SU-DHL-6 (cell line): ENCODE measurements around the gene MAN1A2.
"Not testable (repeated sequence)": the region's sequence is repeated elsewhere in the genome, so short reads cannot be mapped to it uniquely, and the experiment has no call there.

ENCODE experiments used
- H2AFZ ChIP-seq: fragments of 200-600 bp; sonication (generic); 2 replicates; pipeline ENCODE4 v1.6.1; 2014; ENCODE audit warnings: low read depth, mild to moderate bottlenecking, moderate library complexity, mixed read lengths, antibody characterized with exemption, low read length; ENCODE audit not compliant: severe bottlenecking
- H3F3A ChIP-seq: fragments of 200-600 bp; shearing (Covaris generic); 2 replicates; pipeline ENCODE4 v1.6.0; 2016; ENCODE audit warnings: antibody characterized with exemption, mild to moderate bottlenecking; ENCODE audit not compliant: insufficient read depth
- H3K27ac ChIP-seq: fragments of 200-600 bp; sonication (generic); 2 replicates; pipeline ENCODE4 v1.5.1; 2016; ENCODE audit warnings: low read depth, mild to moderate bottlenecking, low read length, moderate library complexity, mixed read lengths
- H3K27me3 ChIP-seq: fragments of 200-600 bp; sonication (generic), shearing (Covaris generic); 2 replicates; pipeline ENCODE4 v1.6.0; 2014; ENCODE audit warnings: mild to moderate bottlenecking, low read length
- H3K36me3 ChIP-seq: fragments of 200-600 bp; sonication (generic); 2 replicates; pipeline ENCODE4 v1.6.1; 2014; ENCODE audit warnings: mild to moderate bottlenecking, low read length, mixed read lengths
- H3K4me2 ChIP-seq: fragments of 300-600, 200-600 bp; shearing (Covaris generic), sonication (generic); 2 replicates; pipeline ENCODE4 v1.6.0; 2014; ENCODE audit warnings: low read length, low read depth, mild to moderate bottlenecking; ENCODE audit not compliant: poor library complexity, severe bottlenecking
- H3K4me3 ChIP-seq: fragments of 200-600 bp; sonication (generic); 2 replicates; pipeline ENCODE4 v1.5.1; 2014; ENCODE audit warnings: antibody characterized with exemption, low read length, mild to moderate bottlenecking, mixed read lengths; ENCODE audit not compliant: insufficient read depth, poor library complexity, severe bottlenecking
- H3K79me2 ChIP-seq: fragments of 200-600 bp; sonication (generic); 2 replicates; pipeline ENCODE4 v1.6.1; 2014; ENCODE audit warnings: mild to moderate bottlenecking, low read length, moderate library complexity; ENCODE audit not compliant: insufficient read depth
- H3K9ac ChIP-seq: fragments of 200-600 bp; sonication (generic); 2 replicates; pipeline ENCODE4 v1.7.0; 2014; ENCODE audit warnings: mild to moderate bottlenecking, low read length
- H3K9me2 ChIP-seq: fragments of 200-600 bp; sonication (generic); replicated peaks from 2 replicates; pipeline ENCODE4 v1.6.1; 2014; ENCODE audit warnings: low read length; ENCODE audit not compliant: insufficient read depth
- H3K9me3 ChIP-seq: fragments of 200-600 bp; sonication (generic); 2 replicates; pipeline ENCODE4 v1.6.1; 2014; ENCODE audit warnings: low read length, mixed read lengths; ENCODE audit not compliant: insufficient read depth
- H4K20me1 ChIP-seq: fragments of 200-600 bp; sonication (generic); 2 replicates; pipeline ENCODE4 v1.6.1; 2014; ENCODE audit warnings: low read depth, mild to moderate bottlenecking, antibody characterized with exemption, low read length, moderate library complexity, mixed read lengths
- EZH2phosphoT487 ChIP-seq: fragments of 200-600 bp; sonication (generic), shearing (Covaris generic); conservative IDR thresholded peaks from 2 replicates; pipeline ENCODE4 v1.6.1; 2018; ENCODE audit warnings: mild to moderate bottlenecking, antibody characterized with exemption, low read length, moderate library complexity, mixed read lengths
- TF ChIP-seq, protein P1 (sequence below): fragments of 200-600 bp; sonication (generic); IDR thresholded peaks from one replicate; pipeline ENCODE4 v1.5.1; 2017; ENCODE audit warnings: antibody characterized with exemption, mild to moderate bottlenecking, low read length, moderate library complexity; ENCODE audit not compliant: insufficient read depth, poor library complexity, severe bottlenecking

MAN1A2 gene

GRCh38 chr1:117467336-117467735 lies 100.1 kb downstream of the MAN1A2 start:
- Histone ChIP-seq H3K27me3 (no peaks in the 10 kb centered on the region), H3K9me3 (no peaks in the 10 kb centered on the region), H3K36me3 (peaks cover 7% of the 10 kb centered on the region; the same call in 1 of the 2 replicates), H4K20me1 (no peaks in the 10 kb centered on the region), H3K9me2 (no peaks in the 10 kb centered on the region), H3K9ac (no peak overlapping the region), H3F3A (no peaks in the 10 kb centered on the region), H3K27ac (no peak overlapping the region), H3K4me3 (no peak overlapping the region), H3K79me2 (no peaks in the 10 kb centered on the region), H2AFZ (no peak overlapping the region), H3K4me2 (no peak overlapping the region)
- TF ChIP-seq, protein P1, sequence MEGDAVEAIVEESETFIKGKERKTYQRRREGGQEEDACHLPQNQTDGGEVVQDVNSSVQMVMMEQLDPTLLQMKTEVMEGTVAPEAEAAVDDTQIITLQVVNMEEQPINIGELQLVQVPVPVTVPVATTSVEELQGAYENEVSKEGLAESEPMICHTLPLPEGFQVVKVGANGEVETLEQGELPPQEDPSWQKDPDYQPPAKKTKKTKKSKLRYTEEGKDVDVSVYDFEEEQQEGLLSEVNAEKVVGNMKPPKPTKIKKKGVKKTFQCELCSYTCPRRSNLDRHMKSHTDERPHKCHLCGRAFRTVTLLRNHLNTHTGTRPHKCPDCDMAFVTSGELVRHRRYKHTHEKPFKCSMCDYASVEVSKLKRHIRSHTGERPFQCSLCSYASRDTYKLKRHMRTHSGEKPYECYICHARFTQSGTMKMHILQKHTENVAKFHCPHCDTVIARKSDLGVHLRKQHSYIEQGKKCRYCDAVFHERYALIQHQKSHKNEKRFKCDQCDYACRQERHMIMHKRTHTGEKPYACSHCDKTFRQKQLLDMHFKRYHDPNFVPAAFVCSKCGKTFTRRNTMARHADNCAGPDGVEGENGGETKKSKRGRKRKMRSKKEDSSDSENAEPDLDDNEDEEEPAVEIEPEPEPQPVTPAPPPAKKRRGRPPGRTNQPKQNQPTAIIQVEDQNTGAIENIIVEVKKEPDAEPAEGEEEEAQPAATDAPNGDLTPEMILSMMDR, result no peak
- no peak for TF ChIP-seq EZH2phosphoT487

DNA sequence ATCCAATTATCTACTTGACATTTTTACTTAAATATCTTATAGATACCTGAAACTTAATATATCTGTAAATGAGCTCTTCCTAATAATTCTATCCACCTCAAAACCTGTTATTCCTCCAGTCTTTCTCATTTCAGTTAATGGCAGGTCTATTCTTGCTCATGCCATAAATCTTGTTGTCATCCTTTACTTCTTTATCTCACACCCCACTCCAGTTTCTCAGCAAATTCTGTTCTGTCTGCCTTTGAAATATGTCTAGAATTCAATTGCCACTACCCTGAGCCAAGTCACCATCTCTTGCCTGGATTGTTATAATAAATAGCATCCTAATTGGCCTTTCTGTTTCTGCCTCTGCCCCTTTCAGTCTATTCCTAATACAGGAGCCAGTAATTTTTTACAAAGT lies 105.8 kb downstream of the MAN1A2 start:
- TF ChIP-seq, protein P1, result no peak
- no peak for TF ChIP-seq EZH2phosphoT487

GRCh38 chr1:117475495-117475894 lies 108.2 kb downstream of the MAN1A2 start:
- not testable (repeated sequence) for H3K4me2 ChIP-seq, H3K79me2 ChIP-seq, H4K20me1 ChIP-seq, H3K9me2 ChIP-seq, H3K27ac ChIP-seq, H3K9ac ChIP-seq, H3K27me3 ChIP-seq, H3K4me3 ChIP-seq, H3F3A ChIP-seq, H2AFZ ChIP-seq, H3K36me3 ChIP-seq, H3K9me3 ChIP-seq

More for the DNA sequence above, 105.8 kb downstream of the MAN1A2 start:
- H4K20me1 ChIP-seq, result no peaks in the 10 kb centered on the region
- H3K27ac ChIP-seq, result no peak overlapping the region
- no peaks in the 10 kb centered on the region for H3F3A ChIP-seq
- no peaks in the 10 kb centered on the region for H3K79me2 ChIP-seq
- no peaks in the 10 kb centered on the region for H3K9me3 ChIP-seq
- no peak overlapping the region for H3K4me3 ChIP-seq
- H3K9ac ChIP-seq, result no peak overlapping the region
- no peaks in the 10 kb centered on the region for H3K9me2 ChIP-seq
- no peak overlapping the region for H2AFZ ChIP-seq
- no peaks in the 10 kb centered on the region for H3K27me3 ChIP-seq
- H3K4me2 ChIP-seq, result no peak overlapping the region
- no peaks in the 10 kb centered on the region; the same call in 1 of the 2 replicates for H3K36me3 ChIP-seq

DNA sequence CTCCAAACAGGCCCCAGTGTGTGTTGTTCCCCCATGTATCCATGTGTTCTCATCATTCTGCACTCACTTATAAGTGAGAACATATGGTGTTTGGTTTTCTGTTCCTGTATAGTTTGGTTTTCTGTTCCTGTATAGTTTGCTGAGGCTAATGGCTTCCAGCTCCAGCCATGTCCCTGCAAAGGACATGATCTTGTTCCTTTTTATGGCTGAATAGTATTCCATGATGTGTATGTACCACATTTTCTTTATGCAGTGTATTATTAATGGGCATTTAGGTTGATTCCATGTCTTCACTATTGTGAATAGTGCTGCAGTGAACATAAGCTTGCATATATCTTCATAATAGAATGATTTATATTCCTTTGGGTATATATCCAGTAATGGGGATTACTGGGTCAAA lies 111.8 kb downstream of the MAN1A2 start:
- no peaks in the 10 kb centered on the region for H3F3A ChIP-seq
- no peaks in the 10 kb centered on the region; the same call in 1 of the 2 replicates for H3K36me3 ChIP-seq
- H3K79me2 ChIP-seq, result no peaks in the 10 kb centered on the region
- no peaks in the 10 kb centered on the region for H3K9me3 ChIP-seq
- H3K4me2 ChIP-seq, result no peak overlapping the region
- H4K20me1 ChIP-seq, result no peaks in the 10 kb centered on the region
- H3K27me3 ChIP-seq, result no peaks in the 10 kb centered on the region
- no peak overlapping the region for H3K27ac ChIP-seq
- H2AFZ ChIP-seq, result no peak overlapping the region
- TF ChIP-seq, protein P1, result no peak
- no peak for TF ChIP-seq EZH2phosphoT487
- H3K9ac ChIP-seq, result no peak overlapping the region
- H3K4me3 ChIP-seq, result no peak overlapping the region
- H3K9me2 ChIP-seq, result no peaks in the 10 kb centered on the region
